NCI-H226 (cell line): Measurements from ENCODE around the gene RGS11.

Experiments
- DNase-seq: peaks from one replicate; pipeline ENCODE4 v3.0.0-alpha.2; 2015

Gene RGS11

DNA sequence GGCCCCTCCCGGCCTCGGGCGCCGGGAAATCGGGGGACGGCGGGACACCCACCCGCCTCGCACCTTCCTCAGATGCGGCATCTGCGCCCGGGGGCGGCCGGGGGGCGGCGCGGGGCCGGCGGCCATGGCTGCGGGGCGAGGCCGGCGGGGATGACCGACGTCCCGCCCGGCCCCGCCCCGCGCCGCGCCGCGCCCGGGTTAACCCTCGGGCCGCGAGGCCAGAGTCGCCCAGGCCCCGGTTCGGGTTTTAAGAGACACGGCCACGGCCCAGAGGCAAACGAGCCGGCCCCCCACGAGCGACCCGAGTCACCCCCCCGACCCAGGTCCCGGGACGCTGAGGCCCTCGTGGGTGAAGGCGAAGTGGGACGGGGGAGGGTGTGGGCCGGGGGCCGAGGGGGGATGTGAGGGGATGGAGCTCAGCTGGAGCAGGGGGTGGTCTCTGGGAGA lies at the start of gene RGS11:
Gene RGS11 (minus strand): TSS at position 159 of the 447 bp plus-strand sequence. CDS start 33 bp downstream, at position 126.
- DNase-seq, result no peak

DNA sequence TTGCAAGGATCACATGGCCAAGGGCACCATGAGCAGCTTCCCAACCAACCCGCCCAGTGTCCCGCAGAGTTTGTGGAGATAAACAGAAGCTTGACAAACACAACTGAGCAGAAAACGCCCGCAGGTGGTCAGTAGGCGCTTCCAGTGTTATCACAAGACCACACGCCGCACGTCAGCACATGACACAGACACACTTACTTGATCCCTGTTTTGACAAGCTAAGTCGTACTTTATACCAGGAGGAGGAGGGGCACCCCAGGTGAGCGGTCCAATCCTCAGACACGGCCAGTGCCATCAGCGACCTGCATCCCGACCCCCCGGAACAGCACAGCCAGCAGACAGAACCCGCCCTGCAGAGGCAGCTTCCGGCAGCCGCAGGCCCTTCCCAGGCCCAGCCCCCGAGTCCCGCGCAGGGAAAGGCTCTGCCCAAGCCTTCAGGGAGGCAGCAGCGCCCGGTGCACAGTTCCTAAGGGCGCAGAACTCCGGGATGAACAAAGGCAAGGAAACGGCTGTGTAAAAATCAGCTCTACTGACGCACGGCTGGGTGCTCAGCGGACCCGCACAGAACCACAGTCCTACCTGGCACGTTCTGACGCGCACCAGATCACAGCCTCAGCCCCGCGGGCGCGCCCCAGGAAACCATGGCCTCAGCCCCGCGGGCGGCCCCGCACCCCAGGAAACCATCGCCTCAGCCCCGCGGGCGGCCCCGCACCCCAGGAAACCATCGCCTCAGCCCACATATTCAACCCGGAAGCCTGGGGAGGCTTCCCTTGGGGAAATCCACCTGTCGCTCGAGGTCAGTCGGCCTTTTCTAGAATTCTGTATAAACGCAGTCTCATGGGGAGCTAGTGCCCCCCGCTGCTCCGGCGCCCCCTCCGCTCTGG lies 48.9 kb upstream of the RGS11 start:
- no peak for DNase-seq

DNA sequence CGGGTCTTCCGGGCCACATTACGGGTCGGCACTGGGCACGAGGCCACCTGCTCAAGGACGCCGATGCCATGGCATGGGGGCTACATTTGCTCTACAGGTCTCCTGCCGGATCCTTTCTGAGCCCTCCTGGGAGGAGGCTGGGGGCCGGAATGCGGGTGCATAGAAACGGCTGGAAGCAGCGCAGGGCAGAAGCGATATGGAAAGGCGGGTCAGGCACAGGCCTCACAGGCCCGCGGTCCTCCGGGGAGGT lies 48.4 kb upstream of the RGS11 start:
- no peak for DNase-seq

DNA sequence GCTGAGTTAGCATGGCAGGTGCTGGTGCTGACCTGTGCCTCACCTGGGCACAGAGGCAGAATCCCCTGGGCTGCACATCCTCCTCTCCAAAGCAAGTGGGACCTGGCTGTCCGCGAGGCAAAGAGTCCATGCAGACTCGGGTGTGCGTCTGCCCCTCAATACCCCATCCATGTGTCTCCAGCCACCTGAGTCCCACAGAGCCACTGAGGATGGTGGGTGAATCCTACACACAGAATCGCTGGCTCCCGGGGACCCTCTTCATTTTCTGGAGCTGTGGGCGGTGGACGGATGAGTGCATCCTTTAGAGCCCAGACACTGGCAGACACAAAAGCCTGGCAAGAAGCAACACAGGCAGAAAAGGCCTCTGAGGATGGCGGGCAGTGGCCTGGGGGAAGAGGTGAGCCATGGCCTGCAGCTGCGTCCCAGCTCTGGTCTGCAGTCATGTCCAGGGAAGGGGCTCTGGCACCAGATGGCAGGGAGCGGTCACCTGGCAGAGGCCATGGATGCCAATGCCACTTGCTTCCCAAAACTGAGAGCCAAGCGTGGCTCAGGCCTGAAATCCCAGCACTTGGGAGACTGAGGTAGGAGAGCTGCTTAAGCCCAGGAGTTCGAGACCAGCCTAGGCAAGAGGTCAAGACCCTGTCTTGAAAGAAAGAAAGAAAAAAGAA lies 46.9 kb upstream of the RGS11 start:
- DNase-seq, result no peak

DNA sequence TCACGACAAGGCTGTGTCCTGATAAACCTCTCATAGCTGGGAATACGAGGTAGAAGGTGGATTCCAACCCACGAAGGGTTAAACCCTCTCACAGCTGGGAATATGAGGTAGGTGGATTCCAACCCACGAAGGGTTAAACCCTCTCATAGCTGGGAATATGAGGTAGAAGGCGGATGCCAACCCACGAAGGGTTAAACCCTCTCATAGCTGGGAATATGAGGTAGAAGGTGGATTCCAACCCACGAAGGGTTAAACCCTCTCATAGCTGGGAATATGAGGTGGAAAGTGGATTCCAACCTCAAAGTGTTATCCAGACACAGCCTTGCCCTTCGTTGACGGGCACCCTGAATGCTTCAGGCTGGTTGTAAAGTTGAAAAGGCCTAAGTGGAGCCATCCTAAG lies 45.8 kb upstream of the RGS11 start:
- no peak for DNase-seq

DNA sequence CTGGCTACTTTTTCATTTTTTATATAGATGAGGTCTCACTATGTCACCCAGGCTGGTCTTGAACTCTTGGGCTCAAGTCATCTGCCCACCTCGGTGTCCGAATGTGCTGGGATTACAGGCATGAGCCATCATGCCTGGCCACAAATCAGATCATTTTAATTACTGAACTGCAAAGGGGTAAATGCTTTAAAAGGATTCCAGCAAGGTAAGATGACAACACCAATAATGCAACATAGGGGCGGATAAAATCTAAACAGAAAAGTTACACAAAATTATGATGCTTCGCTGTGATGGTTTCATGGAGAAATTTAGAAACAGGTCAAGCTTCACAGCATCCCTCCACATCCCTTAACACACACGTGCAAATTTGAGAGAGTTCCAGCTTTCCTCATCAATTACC lies 44.5 kb upstream of the RGS11 start:
- no peak for DNase-seq

DNA sequence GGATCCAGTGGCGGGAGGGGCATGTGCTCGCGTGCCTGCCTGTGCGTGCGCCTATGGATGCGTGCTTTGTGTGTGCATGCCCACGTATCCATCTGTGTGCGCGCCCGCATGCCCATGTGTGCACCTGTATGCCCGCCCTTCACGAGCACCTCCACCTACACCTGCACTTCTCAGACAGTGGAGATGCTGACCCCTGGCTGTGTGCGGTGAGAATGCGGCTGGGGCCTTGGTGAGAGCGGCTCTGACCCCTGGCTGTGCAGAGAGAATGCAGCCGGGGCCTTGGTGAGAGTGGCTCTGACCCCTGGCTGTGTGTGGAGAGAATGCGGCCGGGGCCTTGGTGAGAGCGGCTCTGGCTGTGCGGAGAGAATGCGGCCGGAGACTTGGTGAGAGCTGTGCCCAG lies 42.9 kb upstream of the RGS11 start:
- DNase-seq, result no peak

DNA sequence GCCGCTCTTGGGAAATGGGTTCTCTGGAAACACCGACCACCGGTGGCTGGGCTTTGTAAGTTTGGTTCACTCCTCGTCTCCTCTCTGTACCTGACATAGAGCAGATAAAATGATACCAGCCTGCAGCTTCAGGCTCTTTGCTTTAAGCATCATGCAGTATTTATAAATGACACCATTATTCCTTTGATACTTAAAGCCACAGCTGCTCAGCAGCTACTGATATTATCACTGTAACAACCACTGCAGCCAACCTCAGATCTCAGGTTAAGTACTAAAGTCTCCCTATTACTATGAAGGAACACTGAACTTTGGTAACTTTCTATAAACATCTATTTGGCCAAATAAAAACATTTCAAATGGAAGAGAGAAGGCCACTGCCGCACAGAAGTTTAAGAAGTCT lies 41.8 kb upstream of the RGS11 start:
- no peak for DNase-seq

DNA sequence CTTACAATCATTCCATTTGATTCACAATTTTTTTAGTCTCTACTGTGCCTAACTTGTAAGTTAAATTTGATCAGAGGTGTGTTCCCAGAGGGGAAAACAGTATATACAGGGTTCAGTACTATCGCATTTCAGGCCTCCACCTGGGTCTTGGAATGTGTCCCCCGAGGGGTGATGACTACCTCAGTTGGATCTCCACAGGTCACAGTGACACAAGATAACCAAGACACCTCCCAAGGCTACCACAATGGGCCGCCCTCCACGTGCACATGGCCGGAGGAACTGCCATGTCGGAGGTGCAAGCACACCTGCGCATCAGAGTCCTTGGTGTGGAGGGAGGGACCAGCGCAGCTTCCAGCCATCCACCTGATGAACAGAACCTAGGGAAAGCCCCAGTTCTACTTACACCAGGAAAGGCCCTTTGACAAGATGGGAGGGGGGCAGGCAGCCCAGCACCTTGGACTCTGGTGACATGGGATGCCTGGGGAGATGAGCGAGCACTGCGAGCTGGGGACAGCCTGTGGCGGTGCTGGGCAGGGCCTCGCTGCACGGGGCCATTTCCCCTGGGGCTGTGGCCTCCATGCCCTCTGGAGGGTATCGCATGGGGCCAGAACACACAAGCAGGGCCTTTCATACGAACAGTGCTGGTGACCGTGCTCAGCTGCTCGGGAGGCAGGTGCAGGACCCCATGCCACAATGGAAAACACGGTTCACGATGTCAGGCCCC lies 41.2 kb upstream of the RGS11 start:
- no peak for DNase-seq

DNA sequence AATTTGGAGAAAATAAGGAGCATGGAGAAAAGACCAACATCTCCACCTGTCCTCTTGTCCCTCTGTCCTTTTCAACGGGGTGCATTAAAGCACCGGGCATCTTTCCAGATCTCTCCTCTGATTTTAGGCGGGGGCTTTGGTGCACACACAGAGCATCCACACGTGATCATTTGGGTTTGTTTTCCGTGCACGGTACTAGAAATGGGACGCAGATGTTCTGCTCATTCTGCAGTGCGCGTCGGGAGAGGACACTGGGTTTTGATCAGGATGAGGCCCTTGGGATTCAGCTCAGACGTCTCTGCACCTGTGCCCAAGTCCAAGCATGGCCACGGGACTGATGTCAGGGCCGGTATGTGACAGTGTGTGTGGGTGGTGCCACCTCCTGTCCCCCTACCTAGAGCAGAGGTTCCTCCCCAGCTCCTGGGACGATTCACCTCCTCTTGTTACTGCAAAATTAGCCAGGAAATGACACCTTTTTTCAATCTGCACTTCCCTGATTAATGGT lies 39.1 kb upstream of the RGS11 start:
- DNase-seq, result no peak

DNA sequence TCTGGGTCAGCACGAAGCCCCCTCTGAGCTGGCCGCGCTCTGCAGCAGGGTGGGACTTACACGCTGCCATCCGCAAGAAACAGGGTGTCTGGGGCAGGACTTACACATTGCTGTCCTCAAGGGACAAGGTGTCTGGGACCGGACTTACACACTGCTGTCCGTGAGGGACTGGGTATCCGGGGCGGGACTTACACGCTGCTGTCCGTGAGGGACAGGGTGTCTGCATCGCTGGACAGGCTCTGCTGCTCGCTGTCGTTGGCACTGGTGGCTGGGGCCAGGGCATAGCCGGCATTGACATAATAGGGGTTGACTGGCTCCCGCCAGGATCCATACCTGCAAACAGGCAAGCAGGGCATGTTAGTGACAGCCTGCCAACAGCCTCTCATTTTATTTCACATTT lies 38.6 kb upstream of the RGS11 start:
- DNase-seq, result no peak

DNA sequence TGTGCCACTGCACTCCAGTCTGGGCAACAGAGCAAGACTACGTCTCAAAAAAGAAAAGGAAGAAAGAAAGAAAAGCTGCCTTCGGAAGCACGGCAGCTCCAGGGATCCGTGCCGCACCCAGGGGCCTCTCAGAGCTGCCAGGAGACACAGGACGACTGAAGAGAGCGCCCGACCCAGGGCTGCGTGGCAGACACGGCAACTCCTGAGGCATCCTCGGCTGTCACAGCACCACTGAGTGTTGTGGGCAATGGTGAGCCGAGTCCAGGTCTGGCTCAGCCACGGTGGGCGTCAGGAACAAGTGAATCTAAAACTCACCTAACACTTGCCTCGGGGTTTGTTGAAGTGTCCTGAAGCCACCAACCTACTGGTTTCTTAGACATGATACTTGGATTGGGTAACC lies 36.0 kb upstream of the RGS11 start:
- DNase-seq, result no peak

DNA sequence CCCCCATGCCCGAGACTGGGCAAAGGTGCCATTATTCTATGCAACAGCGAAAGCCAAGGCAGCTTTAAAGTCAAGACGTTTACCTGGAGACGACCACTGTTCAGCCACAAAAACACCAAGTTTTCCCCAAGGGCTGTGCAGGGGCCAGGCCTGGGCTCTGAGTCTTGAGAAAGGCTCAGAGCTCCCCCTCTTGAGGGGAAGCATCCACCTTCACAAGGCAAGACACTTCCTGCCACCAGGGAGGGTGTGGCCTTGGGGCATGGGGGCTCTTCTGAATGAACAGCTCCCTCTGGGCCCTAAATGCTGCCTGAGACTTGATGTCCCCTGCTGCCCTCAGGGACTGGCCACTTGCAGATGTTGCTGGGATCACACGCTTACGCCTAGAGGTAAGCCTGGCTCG lies 33.7 kb upstream of the RGS11 start:
- DNase-seq, result no peak

DNA sequence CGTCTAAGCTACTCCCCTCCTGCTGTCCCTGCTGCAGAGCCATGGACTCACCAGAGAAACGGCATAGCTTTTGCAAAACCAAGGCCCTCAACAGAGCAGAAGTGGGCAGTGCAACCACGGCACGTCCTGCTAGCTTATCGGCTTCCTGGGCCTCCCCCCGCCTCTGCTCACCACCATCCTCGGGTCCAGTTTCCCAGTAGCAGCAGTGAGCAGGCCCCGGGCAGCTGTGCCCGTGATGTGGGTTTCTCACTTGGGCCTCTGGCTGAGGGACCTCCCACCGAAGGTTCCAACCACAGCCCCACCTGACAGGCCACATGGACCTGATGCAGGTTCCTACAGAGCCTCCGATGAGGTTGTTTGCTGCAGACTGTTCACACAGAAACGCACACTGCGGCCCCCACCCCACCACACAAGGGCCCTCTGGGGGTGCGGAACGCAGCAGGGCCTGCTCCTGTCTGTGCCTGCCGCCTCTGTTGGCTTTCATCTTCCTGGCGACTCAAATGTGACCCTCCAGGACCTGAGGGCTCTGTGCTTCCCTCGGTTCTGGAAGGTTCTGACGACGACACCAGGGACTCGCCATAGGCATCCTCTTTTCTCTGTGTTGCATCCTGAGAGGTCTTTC lies 32.1 kb upstream of the RGS11 start:
- DNase-seq, result no peak

DNA sequence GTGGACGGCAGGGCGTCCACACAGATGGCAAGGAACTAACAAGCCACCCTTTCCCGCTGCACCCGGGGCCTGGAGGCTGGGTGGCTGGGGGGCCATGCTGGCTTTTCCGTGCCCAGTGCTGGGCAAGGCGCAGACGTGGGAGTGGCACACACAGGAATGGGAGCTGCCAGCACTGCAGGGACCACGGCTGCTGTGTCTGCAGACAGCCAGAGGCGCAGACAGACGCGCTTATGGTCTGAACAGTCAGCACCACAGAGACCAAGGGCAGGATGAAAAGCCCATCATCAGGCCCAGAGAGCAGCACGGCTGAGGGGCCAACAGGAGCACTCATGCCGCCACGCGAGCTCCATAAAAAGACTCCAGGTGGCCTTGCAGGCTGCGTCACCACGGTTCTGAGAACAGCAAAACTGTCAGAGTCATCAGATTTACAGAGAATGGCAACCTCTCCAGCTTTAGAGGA lies 31.2 kb upstream of the RGS11 start:
- DNase-seq, result no peak

DNA sequence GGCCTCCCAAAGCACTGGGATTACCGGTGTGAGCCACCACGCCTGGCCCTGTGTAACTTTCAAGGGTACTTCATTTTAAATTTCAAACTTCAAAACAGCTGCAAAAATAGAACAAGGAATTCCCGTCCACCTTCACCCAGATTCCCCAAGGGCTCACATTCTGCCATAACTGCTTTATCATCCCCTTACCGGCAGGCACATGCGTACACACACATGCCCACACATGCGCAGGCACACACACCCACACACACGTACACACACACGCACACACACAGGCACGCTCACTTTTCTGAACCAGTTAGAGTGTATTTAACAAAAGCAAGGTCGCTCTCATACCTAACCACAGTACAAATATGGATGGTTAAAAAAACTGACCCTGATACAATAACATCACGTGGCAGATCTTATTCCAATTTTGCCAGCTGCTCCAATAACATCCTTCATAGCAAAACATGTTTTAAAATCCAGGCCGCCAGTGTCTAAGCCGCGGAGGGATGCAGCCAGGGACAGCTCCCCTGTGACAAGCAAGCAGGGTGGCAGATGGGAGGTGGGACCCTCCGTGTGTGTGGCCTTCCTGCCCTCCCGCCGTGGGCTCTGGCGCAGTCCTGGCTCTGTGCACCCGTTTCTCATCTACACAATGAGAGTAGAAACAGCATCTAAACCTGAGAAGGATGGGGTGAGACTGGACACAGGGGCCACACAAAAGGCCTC lies 30.3 kb upstream of the RGS11 start:
- DNase-seq, result no peak

DNA sequence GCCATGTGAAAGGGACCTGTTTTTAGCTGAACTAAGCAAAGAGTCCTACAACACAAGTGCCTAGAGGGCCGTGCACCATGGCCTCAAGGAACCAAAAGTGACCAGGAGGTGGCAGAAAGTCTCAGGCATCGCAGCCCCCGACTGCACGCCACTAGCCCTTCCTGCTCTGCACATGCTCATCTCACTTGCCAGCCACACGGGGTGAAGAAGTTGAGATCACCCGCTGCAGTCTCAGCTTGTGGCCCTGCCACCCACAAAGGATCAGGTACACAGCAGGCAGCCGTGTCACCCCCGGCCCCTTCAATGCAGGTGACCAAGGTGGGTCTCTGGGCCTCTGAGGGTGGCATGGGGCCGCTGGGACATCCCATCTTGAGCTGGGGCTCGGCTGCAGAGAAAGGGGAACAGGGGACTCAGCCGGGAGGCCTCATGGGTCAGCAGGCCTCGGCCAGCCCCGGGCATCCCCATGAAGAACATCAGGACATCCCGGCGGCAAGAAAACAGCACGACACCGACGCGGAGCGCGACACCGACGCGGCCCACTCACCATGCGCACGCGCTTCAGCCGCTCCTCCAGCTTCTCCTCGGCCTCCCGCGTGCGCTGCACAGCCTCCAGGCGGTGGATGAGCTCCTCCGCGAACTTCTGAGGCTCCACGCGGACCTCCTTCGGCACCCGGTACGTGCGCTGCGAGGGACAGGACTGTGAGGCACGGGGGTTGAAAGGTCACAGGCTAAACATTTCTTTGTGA lies 28.2 kb upstream of the RGS11 start:
- DNase-seq, result no peak

DNA sequence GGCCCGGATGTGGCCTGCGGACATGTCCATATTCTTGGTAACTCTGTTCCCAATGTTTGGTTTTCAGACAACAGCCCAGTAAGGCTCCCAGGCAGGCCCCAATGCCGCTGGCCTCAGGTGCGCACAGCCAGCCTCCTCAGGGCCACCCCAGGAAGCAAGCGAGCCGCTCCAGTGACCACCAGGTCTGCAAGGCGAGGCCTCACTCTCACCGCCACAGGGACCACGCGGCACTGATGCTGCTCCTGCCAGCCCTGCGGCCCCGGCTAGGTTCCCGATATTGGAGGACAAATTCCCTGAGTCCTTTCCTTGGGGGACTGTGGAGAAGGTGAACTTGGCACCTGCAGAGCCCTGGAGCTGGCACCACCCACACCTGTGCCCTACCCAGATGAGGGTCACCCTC lies 26.2 kb upstream of the RGS11 start:
- DNase-seq, result no peak

DNA sequence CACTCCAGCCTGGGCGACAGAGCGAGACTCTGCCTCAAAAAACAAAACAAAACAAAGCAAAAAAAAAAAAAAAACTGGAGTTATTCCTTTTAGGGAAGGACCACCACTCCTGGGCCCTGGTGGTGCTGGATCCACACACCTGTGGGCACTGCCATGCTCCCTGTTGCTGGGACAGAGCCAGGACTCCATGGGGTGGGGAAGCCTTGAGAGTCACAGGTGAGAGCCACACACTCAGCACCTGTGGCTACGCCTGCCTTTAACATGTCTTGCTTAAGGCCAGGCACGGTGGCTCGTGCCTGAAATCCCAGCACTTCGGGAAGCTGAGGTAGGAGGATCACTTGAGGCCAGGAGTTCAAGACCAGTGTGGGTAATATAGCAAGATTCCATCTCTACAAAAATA lies 25.5 kb upstream of the RGS11 start:
- no peak for DNase-seq

DNA sequence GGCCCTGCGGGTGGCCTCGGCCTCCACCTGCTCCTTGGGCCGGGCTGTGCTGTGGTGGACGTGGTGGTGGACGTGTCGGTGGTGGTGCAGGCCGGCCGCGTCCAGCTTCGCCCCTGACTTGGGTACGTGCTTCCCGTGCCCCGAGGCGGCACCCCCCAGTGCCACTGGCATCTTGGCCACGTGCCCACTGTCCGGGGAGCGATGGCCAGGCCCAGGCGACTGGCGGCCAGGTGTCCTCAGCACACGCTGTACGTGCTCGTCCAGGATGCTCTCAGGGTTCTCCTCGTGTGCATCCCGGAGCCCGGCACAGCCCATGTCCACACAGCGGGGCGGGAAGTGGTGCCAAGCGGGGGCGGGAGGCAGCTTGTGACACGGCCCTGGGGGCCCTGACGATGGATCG lies 22.1 kb upstream of the RGS11 start:
- DNase-seq, result no peak

DNA sequence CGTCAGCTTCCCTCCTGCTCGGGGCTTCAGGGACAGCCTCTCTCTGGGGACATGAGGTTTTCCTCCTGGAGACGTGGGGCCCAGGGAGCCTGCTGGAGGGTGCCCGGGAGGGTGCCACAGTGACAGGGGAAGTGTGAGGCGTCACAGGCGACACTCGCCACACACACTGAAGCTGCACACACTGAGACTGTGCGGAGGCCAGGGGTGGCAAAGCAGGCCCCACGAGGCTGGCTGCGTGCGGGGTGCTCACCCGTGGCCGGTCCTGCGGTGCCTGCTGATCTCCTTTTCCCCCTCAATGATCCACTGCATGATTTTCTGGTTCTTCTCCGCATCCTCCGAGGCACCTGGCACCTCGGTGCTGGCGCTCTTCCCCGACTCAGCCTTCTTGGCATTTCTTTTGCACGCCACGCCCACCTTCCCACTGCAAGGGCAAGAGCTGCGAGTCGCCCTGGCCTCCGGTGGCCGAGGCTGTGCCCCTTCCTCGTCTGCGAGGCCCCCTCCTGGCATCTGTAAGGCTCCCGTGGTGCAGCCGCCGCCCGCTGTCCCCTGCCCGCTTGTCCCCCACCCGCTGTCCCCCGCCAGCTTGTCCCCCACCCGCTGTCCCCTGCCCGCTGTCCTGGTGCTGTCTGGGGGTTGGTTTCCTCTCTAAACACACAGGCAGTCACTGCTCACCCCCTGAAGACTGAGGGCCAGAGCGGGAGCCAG lies 21.2 kb upstream of the RGS11 start:
- no peak for DNase-seq
